ENCODE results near the gene EFCAB9. TPM values are rescaled to one million over a fixed set of nuclear protein-coding genes. Genes with fewer than 3 reads are reported as not detected.

Gene EFCAB9
- total RNA-seq, 1 donor from 2014 or later: not detected

DNA sequence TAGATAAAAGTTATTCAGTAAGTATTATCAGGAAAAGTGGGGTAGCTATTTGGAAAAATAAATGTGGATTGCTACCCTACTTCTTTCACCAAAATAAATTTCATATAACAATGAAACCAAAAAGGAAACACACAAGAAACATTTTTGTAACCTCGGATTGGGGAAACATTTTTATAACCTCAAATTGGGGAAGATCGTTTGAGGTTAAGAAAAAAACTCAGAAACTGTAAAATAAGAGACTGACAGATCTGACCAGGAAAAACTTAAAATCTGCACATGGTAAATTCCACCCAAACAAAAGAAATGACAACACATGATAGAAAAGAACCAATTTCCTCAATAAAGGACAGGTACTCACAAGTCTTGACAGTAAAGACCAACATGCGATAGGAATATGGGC is 13.5 kb downstream of the EFCAB9 start:
- no peak for TF ChIP-seq CTCF (IDR thresholded peaks at IDR 0.05; ENCODE audit: borderline replicate concordance)
- Histone ChIP-seq H3K9me3 (replicated peaks) (no peaks in the 10 kb centered on the region), H3K4me1 (no peaks in the 10 kb centered on the region), H3K27me3 (ENCODE audit: low read depth) (no peaks in the 10 kb centered on the region), H3K4me3 (no peak overlapping the region), H3K27ac (replicated peaks) (no peak overlapping the region), H3K36me3 (peaks cover 22% of the 10 kb centered on the region)
- DNase-seq: no peak
- intact Hi-C loops (cut with micrococcal nuclease): no loop called here

- DNase-seq: no peak
- Histone ChIP-seq H3K4me3 (no peak overlapping the region), H3K27me3 (ENCODE audit: low read depth) (no peaks in the 10 kb centered on the region), H3K9me3 (replicated peaks) (no peaks in the 10 kb centered on the region), H3K27ac (replicated peaks) (no peak overlapping the region), H3K4me1 (no peaks in the 10 kb centered on the region), H3K36me3 (peaks cover 28% of the 10 kb centered on the region)
- intact Hi-C loops (cut with micrococcal nuclease): no loop called here
- TF ChIP-seq CTCF (IDR thresholded peaks at IDR 0.05; ENCODE audit: borderline replicate concordance): no peak
These were observed 15.7 kb downstream of the EFCAB9 start for GRCh38 chr5:172209714-172210113.

- no peaks in the 10 kb centered on the region for H3K27me3 ChIP-seq (ENCODE audit: low read depth)
- H3K4me1 ChIP-seq: no peaks in the 10 kb centered on the region
- intact Hi-C loops (cut with micrococcal nuclease): no loop called here
- no peak overlapping the region for H3K4me3 ChIP-seq
- DNase-seq: no peak
- H3K36me3 ChIP-seq: peaks cover 29% of the 10 kb centered on the region
- no peak overlapping the region for H3K27ac ChIP-seq (replicated peaks)
- no peak for TF ChIP-seq CTCF (IDR thresholded peaks at IDR 0.05; ENCODE audit: borderline replicate concordance)
- H3K9me3 ChIP-seq (replicated peaks): no peaks in the 10 kb centered on the region
These were observed 17.7 kb downstream of the EFCAB9 start for GRCh38 chr5:172211676-172212075.

DNA sequence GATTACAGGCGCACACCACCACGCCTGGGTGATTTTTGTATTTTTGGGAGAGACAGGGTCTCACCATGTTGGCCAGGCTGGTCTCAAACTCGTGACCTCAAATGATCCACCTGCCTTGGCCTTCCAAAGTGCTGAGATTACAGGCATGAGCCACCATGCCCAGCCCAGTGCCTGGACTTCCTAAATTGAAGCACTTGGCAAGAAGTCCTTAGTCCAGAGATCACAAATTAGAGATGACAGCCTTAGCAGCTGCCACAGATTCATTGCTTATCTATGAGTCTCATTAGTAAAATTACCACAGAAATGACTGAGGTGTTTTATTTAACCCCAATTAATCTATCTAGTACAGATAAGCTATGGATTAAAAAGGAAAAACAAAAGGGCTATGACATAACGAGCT is 19.2 kb downstream of the EFCAB9 start:
- Histone ChIP-seq H3K4me3 (no peak overlapping the region), H3K4me1 (no peaks in the 10 kb centered on the region), H3K27me3 (ENCODE audit: low read depth) (no peaks in the 10 kb centered on the region), H3K9me3 (replicated peaks) (peaks cover under 1% of the 10 kb centered on the region), H3K36me3 (peaks cover 38% of the 10 kb centered on the region), H3K27ac (replicated peaks) (no peak overlapping the region)
- intact Hi-C loops (cut with micrococcal nuclease): no loop called here
- DNase-seq: no peak
- TF ChIP-seq CTCF (IDR thresholded peaks at IDR 0.05; ENCODE audit: borderline replicate concordance): no peak

DNA sequence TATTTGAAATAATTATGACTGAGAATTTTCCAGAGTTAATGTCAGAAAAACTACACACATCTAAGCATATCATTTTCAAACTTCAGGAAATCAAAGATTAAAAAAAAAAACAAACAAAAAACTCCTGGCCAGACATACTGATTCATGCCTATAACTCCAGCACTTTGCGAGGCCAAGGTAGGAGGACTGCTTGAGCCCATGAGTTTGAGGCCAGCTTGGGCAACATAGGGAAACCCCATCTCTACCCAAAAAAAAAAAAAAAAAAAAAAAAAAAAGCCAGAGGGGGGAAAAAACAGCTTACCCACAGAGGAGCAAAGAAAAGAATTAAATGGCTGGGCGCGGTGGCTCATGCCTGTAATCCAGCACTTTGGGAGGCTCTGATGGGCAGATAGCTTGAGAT is 22.4 kb downstream of the EFCAB9 start:
- peaks cover 16% of the 10 kb centered on the region for H3K9me3 ChIP-seq (replicated peaks)
- H3K27me3 ChIP-seq (ENCODE audit: low read depth): no peaks in the 10 kb centered on the region
- H3K36me3 ChIP-seq: peaks cover 48% of the 10 kb centered on the region
- no peak overlapping the region for H3K27ac ChIP-seq (replicated peaks)
- DNase-seq: no peak
- no peak overlapping the region for H3K4me3 ChIP-seq
- no peaks in the 10 kb centered on the region for H3K4me1 ChIP-seq
- no peak for TF ChIP-seq CTCF (IDR thresholded peaks at IDR 0.05; ENCODE audit: borderline replicate concordance)
- intact Hi-C loops (cut with micrococcal nuclease): no loop called here

DNA sequence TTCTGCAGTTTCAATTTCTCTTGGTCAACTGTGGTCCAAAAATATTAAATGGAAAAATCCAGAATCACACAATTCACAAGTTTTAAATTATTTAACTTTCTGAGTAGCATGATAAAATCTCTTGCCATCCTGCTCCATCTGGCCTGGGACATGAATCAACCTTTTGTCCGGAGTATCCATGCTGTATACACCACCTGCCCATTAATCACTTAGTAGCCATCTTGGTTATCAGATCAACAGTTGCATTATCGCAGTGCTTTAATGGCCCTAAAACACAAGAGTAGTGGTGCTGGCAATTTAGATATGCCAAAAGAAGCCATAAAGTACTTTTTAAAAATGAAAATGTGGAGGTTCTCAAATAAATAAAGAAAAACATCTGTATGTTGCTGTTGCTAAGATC is 25.3 kb downstream of the EFCAB9 start:
- Histone ChIP-seq H3K9me3 (replicated peaks) (peaks cover 16% of the 10 kb centered on the region), H3K4me1 (no peaks in the 10 kb centered on the region), H3K4me3 (no peak overlapping the region), H3K27me3 (ENCODE audit: low read depth) (no peaks in the 10 kb centered on the region), H3K27ac (replicated peaks) (no peak overlapping the region), H3K36me3 (peaks cover 36% of the 10 kb centered on the region)
- intact Hi-C loops (cut with micrococcal nuclease): no loop called here
- DNase-seq: no peak
- TF ChIP-seq CTCF (IDR thresholded peaks at IDR 0.05; ENCODE audit: borderline replicate concordance): no peak

Measured in left ventricle myocardium inferior (tissue), 1 donor.